Thyroid gland (tissue), 4 donors: ENCODE results near the gene FKBP5. TPM values are rescaled to one million over a fixed set of nuclear protein-coding genes. Genes with fewer than 3 reads are reported as not detected.

Source experiments
- DNase-seq, 2 donors: peaks; one replicate each; pipeline ENCODE4 v3.0.0-alpha.2; 2019
- H3K27ac ChIP-seq, 3 donors: fragments of 200-600 bp; sonication (generic); 1 replicate in 2 of 3; 2 replicates in 1 of 3; pipeline ENCODE4 v1.5.1; 2016 to 2019; ENCODE audit warnings: mild to moderate bottlenecking in 1 of 3, moderate library complexity in 1 of 3
- H3K27me3 ChIP-seq: fragments of 200-600 bp; sonication (generic); one replicate; pipeline ENCODE4 v1.5.1; 2019
- H3K36me3 ChIP-seq, 2 donors: fragments of 200-600 bp; sonication (generic); one replicate each; pipeline ENCODE4 v1.5.1; 2016 to 2019
- H3K4me1 ChIP-seq, 2 donors: fragments of 200-600 bp; sonication (generic); one replicate each; pipeline ENCODE4 v1.5.1; 2017 to 2019
- H3K4me3 ChIP-seq, 3 donors: fragments of 200-600 bp; sonication (generic); replicated peaks in 1 of 3; 1 replicate in 2 of 3; 2 replicates in 1 of 3; pipeline ENCODE4 v1.5.1; 2016; ENCODE audit warnings: mild to moderate bottlenecking in 1 of 3
- H3K9me3 ChIP-seq: fragments of 200-600 bp; sonication (generic); one replicate; pipeline ENCODE4 v1.5.1; 2017
- CTCF ChIP-seq, 6 experiments: fragments of 200-600 bp in 3 of 6; fragments of 450-650 bp in 3 of 6; sonication (generic) in 3 of 6; IDR thresholded peaks; one replicate each; pipeline ENCODE4 v1.5.1; 2016 to 2019; ENCODE audit warnings: antibody characterized with exemption in 6 of 6, mild to moderate bottlenecking in 2 of 6, inconsistent platforms in 1 of 6, moderate library complexity in 1 of 6
- POLR2A ChIP-seq, 2 donors: fragments of 450-650 bp; IDR thresholded peaks; one replicate each; pipeline ENCODE4 v1.6.1; 2017; ENCODE audit warnings: antibody characterized with exemption in 2 of 2, mild to moderate bottlenecking in 2 of 2, moderate library complexity in 1 of 2
- WGBS, 2 donors: methylation state at CpG; one replicate each; pipeline ENCODE4 v1.1.5; 2017; 5-methylcytosine and 5-hydroxymethylcytosine counted together
- intact Hi-C: fragments of 100-400 bp; cut with DNase I; formaldehyde crosslinking; loops from one replicate; pipeline ENCODE4 v1.15.1; 2023
- total RNA-seq, 4 donors: library from RNA; depleted of rRNA; stranded (reverse); fragments of >200 nt; gene quantifications; one replicate each; pipeline ENCODE4 v1.2.3, GENCODE V29; 2016

The FKBP5 gene
- total RNA-seq, 4 donors from 2014 or later, result 239 to 600 (median 253) TPM

DNA sequence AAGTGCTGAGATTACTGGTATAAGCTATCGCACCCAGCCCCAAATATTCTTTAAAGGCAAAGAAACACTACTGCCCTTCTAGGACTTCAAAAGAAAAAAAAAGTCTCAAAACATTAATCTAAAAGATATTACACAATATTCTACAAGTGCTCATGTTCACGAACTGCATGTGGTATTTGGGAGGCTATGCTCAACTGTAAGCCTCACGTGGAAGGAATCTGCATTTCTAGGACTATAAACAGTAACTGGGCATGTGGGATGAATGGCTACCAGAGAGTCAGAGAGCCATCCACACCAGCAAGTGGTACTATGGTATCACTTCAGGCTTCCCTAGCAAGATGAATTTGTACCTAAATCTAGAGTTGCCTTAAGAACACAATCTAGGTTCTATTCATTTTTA lies 50.0 kb downstream of the FKBP5 start:
- no peak for DNase-seq
- Histone ChIP-seq H3K9me3 (no peaks in the 10 kb centered on the region), H3K27me3 (no peaks in the 10 kb centered on the region), H3K27ac (no peak overlapping the region), H3K4me1 (peaks cover 8 to 19% of the 10 kb centered on the region in 2 donors), H3K4me3 (no peak overlapping the region), H3K36me3 (peaks cover 65 to 81% of the 10 kb centered on the region in 2 donors)
- 94 to 99% methylated on average over 3 of the region's 3 CpGs for WGBS, 2 donors
- no peak for TF ChIP-seq CTCF (IDR thresholded peaks at IDR 0.05)
- no peak for TF ChIP-seq POLR2A (IDR thresholded peaks at IDR 0.05)
- intact Hi-C loops, result loop anchor here (10.0 kb wide), 1 partner anchor 114 kb away; no protein-coding TSS in a partner anchor

DNA sequence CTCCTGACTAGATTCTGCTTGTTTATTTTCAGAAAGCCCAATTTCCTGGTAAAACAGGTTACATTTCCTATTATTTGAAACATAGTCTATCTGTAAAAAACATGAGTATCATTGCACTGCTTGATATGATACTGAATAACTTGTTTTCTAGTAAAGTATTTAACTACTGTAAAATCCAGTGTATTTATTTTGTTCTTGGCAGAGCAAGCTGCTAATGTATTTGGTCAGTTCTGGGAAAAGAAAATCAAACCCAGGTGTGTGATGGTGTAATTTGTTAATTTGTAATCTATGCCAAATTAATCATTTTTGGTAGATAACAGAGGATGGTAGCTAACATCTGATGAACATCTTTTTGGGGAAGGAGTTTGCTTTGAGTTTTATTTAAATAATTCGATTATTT lies 50.8 kb downstream of the FKBP5 start:
- no peaks in the 10 kb centered on the region for H3K27me3 ChIP-seq
- peaks cover 65 to 85% of the 10 kb centered on the region in 2 donors for H3K36me3 ChIP-seq
- no peak overlapping the region for H3K4me3 ChIP-seq
- intact Hi-C loops, result loop anchor here (10.0 kb wide), 1 partner anchor 113 kb away; no protein-coding TSS in a partner anchor
- 93 to 96% methylated on average over 1 of the region's 1 CpG for WGBS, 2 donors
- H3K9me3 ChIP-seq, result no peaks in the 10 kb centered on the region
- H3K4me1 ChIP-seq, result peaks cover 8 to 18% of the 10 kb centered on the region in 2 donors
- TF ChIP-seq CTCF (IDR thresholded peaks at IDR 0.05) (no peak), POLR2A (IDR thresholded peaks at IDR 0.05) (no peak)
- no peak overlapping the region for H3K27ac ChIP-seq
- DNase-seq, result no peak

DNA sequence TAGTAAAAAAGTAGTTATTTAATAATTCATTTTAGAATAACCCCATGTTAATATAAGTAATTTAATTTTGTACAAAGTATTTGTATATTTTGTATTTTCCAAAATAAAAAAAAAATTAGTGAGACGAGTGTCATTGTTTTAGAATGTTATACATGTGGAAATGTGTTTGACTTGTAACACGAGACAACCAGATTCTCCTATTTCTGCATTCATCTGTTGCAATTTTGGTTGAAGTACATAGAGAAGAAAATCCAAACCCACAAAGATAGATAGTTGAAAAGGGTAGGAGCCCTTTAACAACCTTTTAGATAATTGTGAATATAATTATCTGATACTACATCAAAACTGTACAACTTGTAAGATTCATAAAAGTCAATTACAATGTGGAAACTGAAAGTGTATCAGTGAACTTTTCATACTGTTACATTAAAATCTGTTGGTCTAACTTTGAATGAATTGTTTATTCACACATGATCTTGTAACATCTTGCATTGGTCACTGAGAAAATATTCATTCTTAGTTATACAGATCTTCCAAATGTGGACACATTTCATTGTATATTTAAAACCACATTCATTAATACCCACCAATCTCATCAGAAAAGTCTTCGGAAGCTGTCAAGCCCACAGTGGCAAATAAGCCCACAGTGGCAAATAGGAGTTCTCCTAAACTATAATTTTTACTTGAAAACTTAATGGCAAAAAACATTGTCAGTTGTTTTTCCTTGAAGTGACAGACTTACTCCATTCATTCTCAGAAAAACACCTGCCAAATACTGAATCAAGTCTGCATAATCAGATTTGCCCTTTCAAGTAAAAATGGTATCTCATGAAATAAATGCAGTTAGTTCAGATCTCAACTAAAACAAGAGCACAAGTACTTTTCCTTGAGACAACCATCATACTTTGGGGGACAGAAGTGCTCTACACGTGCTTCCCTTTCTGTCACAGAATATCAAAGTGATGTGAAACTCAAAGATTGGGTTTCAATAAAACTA lies 52.8 kb downstream of the FKBP5 start:
- Histone ChIP-seq H3K4me1 (peaks cover 10 to 12% of the 10 kb centered on the region in 2 donors), H3K27ac (no peak overlapping the region), H3K4me3 (no peak overlapping the region), H3K36me3 (peaks cover 61 to 87% of the 10 kb centered on the region in 2 donors), H3K27me3 (no peaks in the 10 kb centered on the region), H3K9me3 (no peaks in the 10 kb centered on the region)
- DNase-seq, result no peak
- intact Hi-C loops, result loop anchor here (10.0 kb wide), 1 partner anchor 111 kb away; no protein-coding TSS in a partner anchor
- no peak for TF ChIP-seq POLR2A (IDR thresholded peaks at IDR 0.05)
- 93 to 94% methylated on average over 4 of the region's 4 CpGs for WGBS, 2 donors

- intact Hi-C loops, result loop anchor here (10.0 kb wide), 1 partner anchor 110 kb away; no protein-coding TSS in a partner anchor
- no peak for TF ChIP-seq POLR2A (IDR thresholded peaks at IDR 0.05)
- no peak for TF ChIP-seq CTCF (IDR thresholded peaks at IDR 0.05)
- Histone ChIP-seq H3K27ac (peak overlapping the region; percentile 10 to 52 (median 15)), H3K4me1 (peaks cover 12% of the 10 kb centered on the region in 2 donors), H3K27me3 (no peaks in the 10 kb centered on the region), H3K4me3 (no peak overlapping the region), H3K36me3 (peaks cover 59 to 84% of the 10 kb centered on the region in 2 donors), H3K9me3 (no peaks in the 10 kb centered on the region)
- WGBS, 2 donors, result 63 to 64% methylated on average over 2 of the region's 2 CpGs
- DNase-seq, result no peak
Observed at GRCh38 chr6:35634316-35634715, 54.4 kb downstream of the FKBP5 start.

DNA sequence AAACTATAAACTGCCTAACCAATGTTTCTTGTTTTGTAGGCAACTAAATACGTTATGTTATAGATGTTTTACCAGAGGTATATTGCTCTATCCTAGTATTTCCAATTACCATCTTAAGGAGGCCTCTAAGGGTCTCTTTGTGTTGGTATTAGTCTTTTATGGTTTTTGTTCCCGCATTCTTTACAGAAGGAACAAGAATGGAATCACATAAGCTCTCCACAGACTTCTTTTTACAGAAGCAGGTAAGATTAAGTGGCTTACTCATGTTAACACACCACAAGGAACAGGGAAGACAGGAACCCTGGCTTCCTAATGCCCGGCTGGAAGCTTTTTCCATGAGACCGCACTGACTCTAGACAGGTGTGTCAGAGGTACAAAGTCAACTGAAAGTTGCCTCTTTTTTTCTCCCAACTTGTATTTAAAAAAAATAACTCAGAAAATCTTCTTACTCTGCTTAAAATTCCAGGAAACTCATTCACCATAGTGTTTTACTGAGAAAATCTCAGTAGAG lies 55.1 kb downstream of the FKBP5 start:
- Histone ChIP-seq H3K4me3 (no peak overlapping the region), H3K27me3 (no peaks in the 10 kb centered on the region), H3K36me3 (peaks cover 52 to 82% of the 10 kb centered on the region in 2 donors), H3K4me1 (peaks cover 12% of the 10 kb centered on the region in 2 donors), H3K27ac (peak overlapping the region in 2 of 3 donors; percentile 10 to 52), H3K9me3 (no peaks in the 10 kb centered on the region)
- TF ChIP-seq POLR2A (IDR thresholded peaks at IDR 0.05) (no peak), CTCF (IDR thresholded peaks at IDR 0.05) (no peak)
- DNase-seq, result no peak
- intact Hi-C loops, result loop anchor here (10.0 kb wide), 1 partner anchor 109 kb away; no protein-coding TSS in a partner anchor
- WGBS, 2 donors, result 77 to 92% methylated on average over 4 of the region's 4 CpGs
